Activated T-helper 17 cell treated with anti-CD3 and anti-CD28 coated beads, Interleukin-2, amount 50 U/mL, for 72 hours (primary cell): ENCODE measurements around the gene PTPRD. TPM values are rescaled to one million over a fixed set of nuclear protein-coding genes. Genes with fewer than 3 reads are reported as not detected.

ENCODE experiments used
- ATAC-seq: fragments of 150-1000 bp; cut with Tn5 transposase; replicated peaks from 2 replicates; pipeline ENCODE4 v1.10.0; 2021; ENCODE audit warnings: mild to moderate bottlenecking, moderate library complexity
- H3K27ac Mint-ChIP-seq: one replicate; pipeline ENCODE4 v1.8.0; 2022; ENCODE audit warnings: mixed read lengths
- H3K27me3 Mint-ChIP-seq: one replicate; pipeline ENCODE4 v1.8.0; 2022; ENCODE audit warnings: mixed read lengths
- H3K36me3 Mint-ChIP-seq: one replicate; pipeline ENCODE4 v1.8.0; 2022; ENCODE audit warnings: low read depth, mild to moderate bottlenecking, mixed read lengths
- H3K4me1 Mint-ChIP-seq: one replicate; pipeline ENCODE4 v1.8.0; 2022; ENCODE audit warnings: mixed read lengths
- H3K4me3 Mint-ChIP-seq: one replicate; pipeline ENCODE4 v1.8.0; 2022; ENCODE audit warnings: mild to moderate bottlenecking, mixed read lengths
- H3K9me3 Mint-ChIP-seq: one replicate; pipeline ENCODE4 v1.8.0; 2022; ENCODE audit warnings: mixed read lengths
- total RNA-seq, 2 donors: library from RNA; stranded (reverse); gene quantifications; one replicate each; pipeline ENCODE4 v1.2.3, GENCODE V29; 2022

PTPRD gene
- total RNA-seq, 2 donors from 2014 or later: 0.04 TPM; not detected in 1

GRCh38 chr9:9552665-9553064 is 1060.1 kb downstream of the PTPRD start:
- no peak overlapping the region for H3K27ac Mint-ChIP-seq
- no peak overlapping the region for H3K4me3 Mint-ChIP-seq
- ATAC-seq: no peak
- no peaks in the 10 kb centered on the region for H3K4me1 Mint-ChIP-seq
- no peaks in the 10 kb centered on the region for H3K27me3 Mint-ChIP-seq
- H3K9me3 Mint-ChIP-seq: no peaks in the 10 kb centered on the region
- H3K36me3 Mint-ChIP-seq: no peaks in the 10 kb centered on the region

- Mint-ChIP-seq H3K27me3 (no peaks in the 10 kb centered on the region), H3K9me3 (peaks cover 6% of the 10 kb centered on the region), H3K4me1 (no peaks in the 10 kb centered on the region), H3K27ac (no peak overlapping the region), H3K36me3 (no peaks in the 10 kb centered on the region), H3K4me3 (no peak overlapping the region)
- no peak for ATAC-seq
Observed at GRCh38 chr9:9538766-9539165, 1074.0 kb downstream of the PTPRD start.

GRCh38 chr9:9538356-9538755 is 1074.4 kb downstream of the PTPRD start:
- Mint-ChIP-seq H3K4me1 (no peaks in the 10 kb centered on the region), H3K27ac (no peak overlapping the region), H3K27me3 (no peaks in the 10 kb centered on the region), H3K4me3 (no peak overlapping the region), H3K36me3 (no peaks in the 10 kb centered on the region), H3K9me3 (peaks cover 6% of the 10 kb centered on the region)
- no peak for ATAC-seq

- Mint-ChIP-seq H3K4me1 (no peaks in the 10 kb centered on the region), H3K36me3 (no peaks in the 10 kb centered on the region), H3K27me3 (no peaks in the 10 kb centered on the region), H3K4me3 (no peak overlapping the region), H3K27ac (no peak overlapping the region), H3K9me3 (peaks cover 2% of the 10 kb centered on the region)
- ATAC-seq: no peak
Observed at GRCh38 chr9:9536523-9536922, 1076.3 kb downstream of the PTPRD start.

- no peaks in the 10 kb centered on the region for H3K36me3 Mint-ChIP-seq
- H3K4me3 Mint-ChIP-seq: no peak overlapping the region
- H3K27ac Mint-ChIP-seq: no peak overlapping the region
- ATAC-seq: no peak
- no peaks in the 10 kb centered on the region for H3K4me1 Mint-ChIP-seq
- no peaks in the 10 kb centered on the region for H3K27me3 Mint-ChIP-seq
- peaks cover 5% of the 10 kb centered on the region for H3K9me3 Mint-ChIP-seq
Observed at GRCh38 chr9:9523476-9524139, 1089.2 kb downstream of the PTPRD start.

- no peak for ATAC-seq
- Mint-ChIP-seq H3K36me3 (no peaks in the 10 kb centered on the region), H3K27ac (no peak overlapping the region), H3K9me3 (peaks cover 5% of the 10 kb centered on the region), H3K27me3 (no peaks in the 10 kb centered on the region), H3K4me1 (no peaks in the 10 kb centered on the region), H3K4me3 (no peak overlapping the region)
Observed at GRCh38 chr9:9522406-9522805, 1090.4 kb downstream of the PTPRD start.

GRCh38 chr9:9521033-9521779 is 1091.6 kb downstream of the PTPRD start:
- H3K36me3 Mint-ChIP-seq: no peaks in the 10 kb centered on the region
- ATAC-seq: no peak
- H3K27ac Mint-ChIP-seq: no peak overlapping the region
- H3K9me3 Mint-ChIP-seq: peaks cover 5% of the 10 kb centered on the region
- H3K4me3 Mint-ChIP-seq: no peak overlapping the region
- H3K27me3 Mint-ChIP-seq: no peaks in the 10 kb centered on the region
- H3K4me1 Mint-ChIP-seq: no peaks in the 10 kb centered on the region

- Mint-ChIP-seq H3K27ac (no peak overlapping the region), H3K4me1 (no peaks in the 10 kb centered on the region), H3K9me3 (peaks cover 6% of the 10 kb centered on the region), H3K27me3 (no peaks in the 10 kb centered on the region), H3K4me3 (no peak overlapping the region), H3K36me3 (no peaks in the 10 kb centered on the region)
- no peak for ATAC-seq
Observed at GRCh38 chr9:9504869-9505268, 1107.9 kb downstream of the PTPRD start.

- Mint-ChIP-seq H3K36me3 (no peaks in the 10 kb centered on the region), H3K27ac (no peak overlapping the region), H3K4me1 (no peaks in the 10 kb centered on the region), H3K9me3 (peaks cover 8% of the 10 kb centered on the region), H3K27me3 (no peaks in the 10 kb centered on the region), H3K4me3 (no peak overlapping the region)
- no peak for ATAC-seq
Observed at GRCh38 chr9:9499546-9499945, 1113.3 kb downstream of the PTPRD start.

- no peaks in the 10 kb centered on the region for H3K27me3 Mint-ChIP-seq
- no peak overlapping the region for H3K27ac Mint-ChIP-seq
- no peak overlapping the region for H3K4me3 Mint-ChIP-seq
- no peak for ATAC-seq
- H3K36me3 Mint-ChIP-seq: no peaks in the 10 kb centered on the region
- peaks cover 8% of the 10 kb centered on the region for H3K9me3 Mint-ChIP-seq
- H3K4me1 Mint-ChIP-seq: no peaks in the 10 kb centered on the region
Observed at GRCh38 chr9:9498846-9499245, 1114.0 kb downstream of the PTPRD start.

- Mint-ChIP-seq H3K27ac (no peak overlapping the region), H3K27me3 (no peaks in the 10 kb centered on the region), H3K36me3 (no peaks in the 10 kb centered on the region), H3K9me3 (peaks cover 8% of the 10 kb centered on the region), H3K4me1 (no peaks in the 10 kb centered on the region), H3K4me3 (no peak overlapping the region)
- no peak for ATAC-seq
Observed at GRCh38 chr9:9498128-9498527, 1114.7 kb downstream of the PTPRD start.

GRCh38 chr9:9494336-9494735 is 1118.5 kb downstream of the PTPRD start:
- Mint-ChIP-seq H3K27me3 (no peaks in the 10 kb centered on the region), H3K4me3 (no peak overlapping the region), H3K27ac (no peak overlapping the region), H3K9me3 (peaks cover 11% of the 10 kb centered on the region), H3K36me3 (no peaks in the 10 kb centered on the region), H3K4me1 (no peaks in the 10 kb centered on the region)
- ATAC-seq: no peak

GRCh38 chr9:9492506-9492905 is 1120.3 kb downstream of the PTPRD start:
- Mint-ChIP-seq H3K4me1 (no peaks in the 10 kb centered on the region), H3K9me3 (peaks cover 7% of the 10 kb centered on the region), H3K27ac (no peak overlapping the region), H3K36me3 (no peaks in the 10 kb centered on the region), H3K4me3 (no peak overlapping the region), H3K27me3 (no peaks in the 10 kb centered on the region)
- ATAC-seq: no peak

- H3K36me3 Mint-ChIP-seq: no peaks in the 10 kb centered on the region
- no peak overlapping the region for H3K4me3 Mint-ChIP-seq
- no peak overlapping the region for H3K27ac Mint-ChIP-seq
- peaks cover 7% of the 10 kb centered on the region for H3K9me3 Mint-ChIP-seq
- no peaks in the 10 kb centered on the region for H3K4me1 Mint-ChIP-seq
- H3K27me3 Mint-ChIP-seq: no peaks in the 10 kb centered on the region
- no peak for ATAC-seq
Observed at GRCh38 chr9:9489183-9489582, 1123.6 kb downstream of the PTPRD start.

GRCh38 chr9:9483175-9483574 is 1129.6 kb downstream of the PTPRD start:
- no peak overlapping the region for H3K27ac Mint-ChIP-seq
- no peaks in the 10 kb centered on the region for H3K36me3 Mint-ChIP-seq
- H3K27me3 Mint-ChIP-seq: no peaks in the 10 kb centered on the region
- no peaks in the 10 kb centered on the region for H3K4me1 Mint-ChIP-seq
- no peak for ATAC-seq
- H3K9me3 Mint-ChIP-seq: no peaks in the 10 kb centered on the region
- no peak overlapping the region for H3K4me3 Mint-ChIP-seq
